Activated CD8-positive, alpha-beta T cell treated with anti-CD3 and anti-CD28 coated beads for 36 hours (primary cell): Measurements from ENCODE around the gene EIF3K. TPM values are rescaled to one million over a fixed set of nuclear protein-coding genes. Genes with fewer than 3 reads are reported as not detected.
A peak's percentile ranks its signal among the peaks of the same experiment; 100 is the strongest.

Experiments
- ATAC-seq: fragments of 200-7000 bp; cut with Tn5 transposase; one replicate; pipeline ENCODE4 v1.10.0; 2021; ENCODE audit warnings: mild to moderate bottlenecking, moderate library complexity
- CTCF ChIA-PET: fragments of 350-600 bp; sonication (Branson Sonifier 250); formaldehyde crosslinking; loops from one replicate; lab custom pipeline; 2021; ENCODE audit warnings: antibody characterized with exemption; lab: Charles Lee
- POLR2A ChIA-PET: fragments of 350-600 bp; sonication (Branson Sonifier 250); formaldehyde crosslinking; loops from one replicate; lab custom pipeline; 2021; ENCODE audit warnings: antibody characterized with exemption; lab: Charles Lee
- DNase-seq: peaks from one replicate; pipeline ENCODE4 v3.0.0-alpha.2; 2020
- H3K27ac Mint-ChIP-seq: one replicate; pipeline ENCODE4 v1.8.0; 2021; ENCODE audit warnings: mild to moderate bottlenecking, mixed read lengths
- H3K27me3 Mint-ChIP-seq: one replicate; pipeline ENCODE4 v1.8.0; 2021; ENCODE audit warnings: mixed read lengths
- H3K36me3 Mint-ChIP-seq: one replicate; pipeline ENCODE4 v1.8.0; 2021; ENCODE audit warnings: low read depth, mixed read lengths
- H3K4me1 Mint-ChIP-seq: one replicate; pipeline ENCODE4 v1.8.0; 2021; ENCODE audit warnings: low read depth, mixed read lengths
- H3K4me3 Mint-ChIP-seq: one replicate; pipeline ENCODE4 v1.8.0; 2021; ENCODE audit warnings: mild to moderate bottlenecking, moderate library complexity, mixed read lengths
- H3K9me3 Mint-ChIP-seq: one replicate; pipeline ENCODE4 v1.8.0; 2021; ENCODE audit warnings: mixed read lengths
- intact Hi-C: fragments of 100-400 bp; cut with micrococcal nuclease; formaldehyde crosslinking; loops from one replicate; pipeline ENCODE4 v1.10.0; 2022
- total RNA-seq, 2 experiments: library from RNA; stranded (reverse); gene quantifications; one replicate each; pipeline ENCODE4 v1.2.3, GENCODE V29; 2021
- TF ChIP-seq, protein P1 (sequence below): fragments of 200-600 bp; IDR thresholded peaks from one replicate; pipeline ENCODE4 v1.8.0; 2022; ENCODE audit warnings: antibody characterized with exemption, mild to moderate bottlenecking

The EIF3K gene
- total RNA-seq, 2 experiments from 2014 or later: 306 to 308 TPM

DNA sequence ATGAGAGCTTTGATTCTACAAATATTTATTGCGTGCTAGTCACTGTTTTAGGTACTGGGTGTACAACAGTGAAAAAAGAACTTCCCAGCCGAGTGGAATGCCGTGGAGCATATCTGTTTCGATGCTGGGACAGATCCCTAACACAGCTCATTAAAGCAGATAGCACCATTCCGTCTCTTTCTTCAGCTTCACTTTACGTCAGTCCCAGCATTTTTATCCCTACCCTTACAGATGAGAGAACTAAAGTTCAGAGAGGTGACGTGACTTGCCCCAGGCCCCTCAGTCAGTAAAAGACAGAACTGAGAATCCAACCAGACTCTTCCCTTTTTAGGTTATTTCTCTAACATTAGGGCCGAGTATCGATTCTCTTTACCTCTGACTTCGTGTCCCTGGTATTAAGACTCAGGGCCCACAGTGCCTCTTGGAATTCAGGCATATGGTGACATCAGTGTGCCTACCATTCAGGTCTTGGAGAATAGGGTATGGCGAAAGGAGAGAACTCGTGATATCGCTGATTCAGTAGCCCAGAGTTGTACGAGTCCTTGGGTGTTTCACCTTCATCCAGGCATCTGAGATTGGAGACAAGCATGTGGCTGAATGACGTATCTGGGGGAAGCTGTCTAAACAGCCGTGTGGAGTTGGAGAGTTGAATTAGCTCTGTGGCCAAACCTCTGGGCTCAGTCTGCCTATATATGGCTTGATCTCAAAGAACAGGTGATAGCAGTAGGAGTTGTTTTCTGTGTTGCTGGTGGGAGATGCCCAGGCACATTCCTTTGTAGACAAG lies 55.6 kb downstream of the EIF3K start:
- peaks cover 8% of the 10 kb centered on the region for H3K36me3 Mint-ChIP-seq
- CTCF ChIA-PET: interaction anchor here (1.0 to 2.2 kb wide), 3 partner anchors 12 to 19 kb away, joined by 3 to 7 read pairs (median 6); no protein-coding TSS in a partner anchor
- intact Hi-C loops: no loop called here

DNA sequence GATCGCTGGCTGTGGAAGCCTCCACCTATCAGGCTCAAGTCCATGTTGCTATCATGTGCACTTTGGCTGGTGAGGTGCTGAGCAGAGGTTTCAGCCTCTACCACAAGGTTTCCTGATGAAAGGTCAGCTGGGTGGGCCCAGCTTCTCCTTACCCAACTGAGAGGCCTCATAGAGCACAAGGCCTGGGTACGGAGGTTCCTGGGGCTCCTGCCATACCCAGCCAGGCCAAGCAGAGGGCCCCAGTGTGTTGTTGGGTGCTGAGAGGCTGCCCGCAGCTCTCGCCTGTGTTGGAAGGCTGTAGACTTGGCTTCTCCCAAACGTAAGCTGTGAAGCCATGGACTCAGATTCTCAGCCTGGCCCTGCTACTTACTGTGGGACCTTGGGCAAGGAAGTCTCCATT lies 56.6 kb downstream of the EIF3K start:
- H3K9me3 Mint-ChIP-seq: no peaks in the 10 kb centered on the region
- no peak overlapping the region for H3K4me3 Mint-ChIP-seq
- no peaks in the 10 kb centered on the region for H3K27me3 Mint-ChIP-seq
- DNase-seq (peak; percentile 69), ATAC-seq (peak; percentile 94)
- intact Hi-C loops: no loop called here
- peaks cover 8% of the 10 kb centered on the region for H3K36me3 Mint-ChIP-seq
- POLR2A ChIA-PET: interaction anchor here (0.6 to 1.2 kb wide), 2 partner anchors 14 kb away, joined by 3 read pairs; no protein-coding TSS in a partner anchor
- H3K27ac Mint-ChIP-seq: no peak overlapping the region
- CTCF ChIA-PET: interaction anchor here (2.2 kb wide), 2 partner anchors 17 to 20 kb away, joined by 6 to 7 read pairs; no protein-coding TSS in a partner anchor
- TF ChIP-seq, protein P1, sequence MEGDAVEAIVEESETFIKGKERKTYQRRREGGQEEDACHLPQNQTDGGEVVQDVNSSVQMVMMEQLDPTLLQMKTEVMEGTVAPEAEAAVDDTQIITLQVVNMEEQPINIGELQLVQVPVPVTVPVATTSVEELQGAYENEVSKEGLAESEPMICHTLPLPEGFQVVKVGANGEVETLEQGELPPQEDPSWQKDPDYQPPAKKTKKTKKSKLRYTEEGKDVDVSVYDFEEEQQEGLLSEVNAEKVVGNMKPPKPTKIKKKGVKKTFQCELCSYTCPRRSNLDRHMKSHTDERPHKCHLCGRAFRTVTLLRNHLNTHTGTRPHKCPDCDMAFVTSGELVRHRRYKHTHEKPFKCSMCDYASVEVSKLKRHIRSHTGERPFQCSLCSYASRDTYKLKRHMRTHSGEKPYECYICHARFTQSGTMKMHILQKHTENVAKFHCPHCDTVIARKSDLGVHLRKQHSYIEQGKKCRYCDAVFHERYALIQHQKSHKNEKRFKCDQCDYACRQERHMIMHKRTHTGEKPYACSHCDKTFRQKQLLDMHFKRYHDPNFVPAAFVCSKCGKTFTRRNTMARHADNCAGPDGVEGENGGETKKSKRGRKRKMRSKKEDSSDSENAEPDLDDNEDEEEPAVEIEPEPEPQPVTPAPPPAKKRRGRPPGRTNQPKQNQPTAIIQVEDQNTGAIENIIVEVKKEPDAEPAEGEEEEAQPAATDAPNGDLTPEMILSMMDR: no peak
- H3K4me1 Mint-ChIP-seq: peaks cover 51% of the 10 kb centered on the region

More for the DNA sequence above, 55.6 kb downstream of the EIF3K start:
- TF ChIP-seq, protein P1: no peak
- ATAC-seq (no peak), DNase-seq (no peak)
- H3K27me3 Mint-ChIP-seq: no peaks in the 10 kb centered on the region
- no peak overlapping the region for H3K27ac Mint-ChIP-seq
- H3K4me1 Mint-ChIP-seq: peaks cover 51% of the 10 kb centered on the region
- no peak overlapping the region for H3K4me3 Mint-ChIP-seq
- POLR2A ChIA-PET: interaction anchor here (1.2 kb wide), 1 partner anchor 15 kb away, joined by 3 read pairs; no protein-coding TSS in a partner anchor
- H3K9me3 Mint-ChIP-seq: no peaks in the 10 kb centered on the region

DNA sequence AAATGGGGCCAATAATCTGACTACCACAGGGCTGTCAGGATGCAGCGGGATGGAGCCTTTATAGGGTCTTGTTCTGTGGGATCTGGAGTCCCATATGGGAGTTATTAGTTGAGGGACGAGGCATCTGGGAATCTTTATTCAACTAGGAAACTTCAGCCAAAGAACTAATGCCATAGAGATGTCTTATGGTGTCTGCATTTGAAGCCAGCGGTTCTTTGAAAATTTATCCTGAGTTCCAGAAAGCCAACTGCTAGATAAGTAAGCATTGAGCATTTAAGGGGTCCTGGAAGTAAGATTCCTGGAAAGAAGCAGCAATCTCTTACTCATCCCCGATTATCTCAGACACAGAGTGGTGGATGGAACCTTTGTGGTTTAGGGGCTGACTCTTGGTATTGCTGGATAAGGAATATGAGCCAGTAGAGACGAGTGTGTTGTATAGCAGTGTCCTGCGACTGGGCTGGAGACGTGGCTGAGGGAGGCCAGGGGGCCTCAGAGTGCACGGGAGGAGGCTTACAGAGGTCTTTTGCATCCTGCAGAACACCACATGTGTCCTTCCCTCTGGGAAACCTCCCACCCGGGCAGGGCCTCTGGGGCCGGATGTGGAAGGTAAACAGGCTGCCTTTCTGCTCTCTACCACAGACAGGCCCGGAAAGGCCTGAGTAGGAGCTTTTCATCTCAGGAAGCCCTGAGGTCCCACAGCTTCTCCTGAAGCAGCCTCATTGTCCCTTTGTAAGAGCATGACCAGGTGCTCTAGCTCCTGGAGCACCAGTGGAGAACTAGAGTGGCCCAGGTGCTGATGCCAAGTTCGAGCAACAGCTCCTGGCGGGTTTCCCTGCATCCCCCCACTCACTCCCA lies 57.3 kb downstream of the EIF3K start:
- H3K36me3 Mint-ChIP-seq: peaks cover 10% of the 10 kb centered on the region
- H3K9me3 Mint-ChIP-seq: no peaks in the 10 kb centered on the region
- no peak for DNase-seq
- peaks cover 51% of the 10 kb centered on the region for H3K4me1 Mint-ChIP-seq
- TF ChIP-seq, protein P1: no peak
- no peak overlapping the region for H3K4me3 Mint-ChIP-seq
- no peak overlapping the region for H3K27ac Mint-ChIP-seq
- intact Hi-C loops: no loop called here
- no peaks in the 10 kb centered on the region for H3K27me3 Mint-ChIP-seq
- no peak for ATAC-seq
- CTCF ChIA-PET: interaction anchor here (2.2 kb wide), 1 partner anchor 20 kb away, joined by 6 read pairs; no protein-coding TSS in a partner anchor
- POLR2A ChIA-PET: interaction anchor here (0.6 to 1.2 kb wide), 2 partner anchors 13 to 15 kb away, joined by 3 read pairs; no protein-coding TSS in a partner anchor

DNA sequence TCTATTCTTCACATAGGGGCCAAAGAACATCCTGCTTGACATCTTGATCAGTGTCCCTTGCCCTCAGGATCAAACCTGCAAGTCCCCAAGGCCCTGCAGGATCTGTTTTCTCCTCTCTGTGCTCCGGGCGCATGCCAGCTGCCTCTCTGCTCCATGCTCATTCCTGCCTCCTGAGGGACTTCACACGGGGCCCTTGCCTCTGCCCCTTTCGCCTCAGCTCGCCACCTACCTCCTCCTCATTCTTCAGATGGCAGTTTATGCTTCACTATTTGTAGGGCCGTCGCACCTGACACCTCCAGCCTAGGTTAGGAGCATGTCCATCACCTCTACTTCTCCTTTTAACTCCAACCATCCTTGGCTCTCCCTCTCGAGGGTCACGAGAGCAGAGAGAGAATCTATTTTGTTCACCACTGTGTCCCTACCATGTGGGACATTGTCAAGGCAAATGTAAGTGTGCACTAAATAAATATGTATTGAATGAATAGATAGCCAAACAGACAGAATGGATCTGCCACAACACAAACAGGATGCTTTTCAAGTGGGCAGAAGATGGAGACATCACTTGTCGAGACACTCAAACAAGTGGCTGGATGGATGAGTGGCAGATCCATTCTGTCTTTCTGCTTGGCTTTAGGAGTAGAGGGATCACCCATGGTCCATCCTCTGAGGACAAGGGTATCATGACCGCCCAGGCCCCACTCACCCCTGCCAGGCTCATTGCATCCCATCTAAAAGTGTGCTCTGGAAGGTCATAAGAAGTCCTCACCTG lies 58.1 kb downstream of the EIF3K start:
- no peak overlapping the region for H3K4me3 Mint-ChIP-seq
- ATAC-seq: no peak
- intact Hi-C loops: no loop called here
- H3K27ac Mint-ChIP-seq: peak overlapping the region; percentile 48
- DNase-seq: no peak
- H3K4me1 Mint-ChIP-seq: peaks cover 55% of the 10 kb centered on the region
- peaks cover 15% of the 10 kb centered on the region for H3K36me3 Mint-ChIP-seq
- no peaks in the 10 kb centered on the region for H3K27me3 Mint-ChIP-seq
- no peaks in the 10 kb centered on the region for H3K9me3 Mint-ChIP-seq
- ChIA-PET CTCF (no interaction called here), POLR2A (no interaction called here)
- TF ChIP-seq, protein P1: no peak
